GM06990 (cell line): ENCODE results near the gene RPS6KA4.
"Not testable (repeated sequence)": the region's sequence is repeated elsewhere in the genome, so short reads cannot be mapped to it uniquely, and the experiment has no call there.

Experiments
- DNase-seq: peaks from one replicate; pipeline ENCODE4 v3.0.0-alpha.2; 2011; ENCODE audit not compliant: insufficient read length; ENCODE audit errors: extremely low read depth
- H3K27me3 ChIP-seq: replicated peaks from 2 replicates; pipeline ENCODE4 v1.6.0; 2011; ENCODE audit warnings: low read length; ENCODE audit not compliant: control insufficient read depth, insufficient read depth
- H3K36me3 ChIP-seq: 2 replicates; pipeline ENCODE4 v1.5.1; 2011; ENCODE audit warnings: low read length; ENCODE audit not compliant: control insufficient read depth, insufficient read depth
- H3K4me3 ChIP-seq: replicated peaks from 2 replicates; pipeline ENCODE4 v1.5.1; 2011; ENCODE audit warnings: low read depth, mild to moderate bottlenecking, control low read depth, low read length
- CTCF ChIP-seq: IDR thresholded peaks from 2 replicates; pipeline ENCODE4 v1.5.1; 2011; ENCODE audit warnings: low read length, control low read depth, mild to moderate bottlenecking, inconsistent platforms; ENCODE audit not compliant: insufficient read depth, poor library complexity, severe bottlenecking

The RPS6KA4 gene

GRCh38 chr11:64415286-64415685, 56.3 kb downstream of the RPS6KA4 start:
- Histone ChIP-seq H3K27me3 (no peaks in the 10 kb centered on the region; the same call in 1 of the 2 replicates), H3K4me3 (no peak overlapping the region), H3K36me3 (no peaks in the 10 kb centered on the region)
- no peak for DNase-seq
- no peak for TF ChIP-seq CTCF

- Histone ChIP-seq H3K27me3 (no peaks in the 10 kb centered on the region; the same call in 1 of the 2 replicates), H3K4me3 (no peak overlapping the region), H3K36me3 (no peaks in the 10 kb centered on the region)
- DNase-seq: no peak
- no peak for TF ChIP-seq CTCF
Observed at GRCh38 chr11:64415996-64416728, 57.2 kb downstream of the RPS6KA4 start.

- not testable (repeated sequence) for H3K4me3 ChIP-seq, H3K36me3 ChIP-seq, H3K27me3 ChIP-seq, DNase-seq
Observed at GRCh38 chr11:64418233-64418632, 59.3 kb downstream of the RPS6KA4 start.

- no peak for DNase-seq
- H3K27me3 ChIP-seq: no peaks in the 10 kb centered on the region; the same call in 1 of the 2 replicates
- no peak for TF ChIP-seq CTCF
- H3K4me3 ChIP-seq: no peak overlapping the region
- H3K36me3 ChIP-seq: no peaks in the 10 kb centered on the region
Observed at GRCh38 chr11:64419257-64419790, 60.4 kb downstream of the RPS6KA4 start.

GRCh38 chr11:64419818-64420485, 61.0 kb downstream of the RPS6KA4 start:
- H3K36me3 ChIP-seq: no peaks in the 10 kb centered on the region
- no peaks in the 10 kb centered on the region; the same call in 1 of the 2 replicates for H3K27me3 ChIP-seq
- no peak for DNase-seq
- H3K4me3 ChIP-seq: no peak overlapping the region
- no peak for TF ChIP-seq CTCF
